ENCODE measurements around the gene ZWILCH.

DNA sequence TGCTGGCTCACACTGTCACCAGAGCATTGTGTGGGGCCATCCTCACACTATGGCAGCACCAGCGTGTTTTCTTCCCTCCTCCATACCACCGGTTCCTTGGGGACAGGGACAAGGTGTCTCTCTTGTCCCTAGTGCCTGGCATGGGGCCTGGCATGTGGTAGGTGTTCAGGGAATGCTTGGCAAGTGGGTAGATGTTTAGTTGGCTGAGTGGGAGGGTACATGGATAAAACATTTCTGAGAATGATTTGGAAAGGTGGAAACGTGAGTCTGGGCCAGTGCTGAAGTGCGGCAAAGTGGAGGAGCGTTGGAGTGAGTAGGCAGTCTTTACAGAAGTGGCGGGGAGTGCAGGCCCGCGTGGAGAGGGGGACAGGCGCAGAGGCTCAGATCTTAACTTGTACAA lies 22.6 kb upstream of the ZWILCH start:
- no peak for TF ChIP-seq POLR2A (IDR thresholded peaks at IDR 0.05)
- TF ChIP-seq, protein P1, sequence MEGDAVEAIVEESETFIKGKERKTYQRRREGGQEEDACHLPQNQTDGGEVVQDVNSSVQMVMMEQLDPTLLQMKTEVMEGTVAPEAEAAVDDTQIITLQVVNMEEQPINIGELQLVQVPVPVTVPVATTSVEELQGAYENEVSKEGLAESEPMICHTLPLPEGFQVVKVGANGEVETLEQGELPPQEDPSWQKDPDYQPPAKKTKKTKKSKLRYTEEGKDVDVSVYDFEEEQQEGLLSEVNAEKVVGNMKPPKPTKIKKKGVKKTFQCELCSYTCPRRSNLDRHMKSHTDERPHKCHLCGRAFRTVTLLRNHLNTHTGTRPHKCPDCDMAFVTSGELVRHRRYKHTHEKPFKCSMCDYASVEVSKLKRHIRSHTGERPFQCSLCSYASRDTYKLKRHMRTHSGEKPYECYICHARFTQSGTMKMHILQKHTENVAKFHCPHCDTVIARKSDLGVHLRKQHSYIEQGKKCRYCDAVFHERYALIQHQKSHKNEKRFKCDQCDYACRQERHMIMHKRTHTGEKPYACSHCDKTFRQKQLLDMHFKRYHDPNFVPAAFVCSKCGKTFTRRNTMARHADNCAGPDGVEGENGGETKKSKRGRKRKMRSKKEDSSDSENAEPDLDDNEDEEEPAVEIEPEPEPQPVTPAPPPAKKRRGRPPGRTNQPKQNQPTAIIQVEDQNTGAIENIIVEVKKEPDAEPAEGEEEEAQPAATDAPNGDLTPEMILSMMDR (IDR thresholded peaks at IDR 0.05): no peak
